SK-N-SH (cell line): Measurements from ENCODE around the gene SUPV3L1.

Experiments
- EP300 ChIP-seq, 2 experiments: IDR thresholded peaks; 2 replicates each; pipeline versions ENCODE4 v1.4.0 to v1.6.1; 2012; ENCODE audit warnings: borderline replicate concordance in 1 of 2, low read depth in 1 of 2, low read length in 1 of 2
- POLR2AphosphoS5 ChIP-seq: IDR thresholded peaks from 2 replicates; pipeline ENCODE4 v1.6.1; 2012; ENCODE audit warnings: low read depth, low read length
- RAD21 ChIP-seq: IDR thresholded peaks from 2 replicates; pipeline ENCODE4 v1.6.1; 2012; ENCODE audit warnings: mild to moderate bottlenecking, low read length

DNA sequence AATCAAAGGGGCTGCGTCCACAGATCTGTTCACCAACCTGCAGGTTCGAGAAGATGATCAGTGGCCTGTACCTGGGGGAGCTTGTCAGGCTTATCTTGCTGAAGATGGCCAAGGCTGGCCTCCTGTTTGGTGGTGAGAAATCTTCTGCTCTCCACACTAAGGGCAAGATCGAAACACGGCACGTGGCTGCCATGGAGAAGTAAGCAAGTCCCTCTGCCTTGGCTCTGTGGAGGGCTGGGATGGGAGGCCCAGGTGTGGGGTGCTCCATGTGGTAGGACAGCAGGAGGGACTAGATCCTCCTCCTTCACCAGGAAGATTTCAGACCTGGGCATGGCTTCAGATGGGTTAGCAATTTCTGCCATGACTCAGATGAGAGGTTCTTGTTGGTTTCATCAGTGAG is 66.0 kb downstream of the SUPV3L1 start:
- TF ChIP-seq EP300 (IDR thresholded peaks at IDR 0.05; ENCODE audit: borderline replicate concordance in 1 of 2, low read depth in 1 of 2, low read length in 1 of 2) (no peak), RAD21 (no peak), POLR2AphosphoS5 (no peak)
